ENCODE results near the gene PKMYT1.
A peak's percentile ranks its signal among the peaks of the same experiment; 100 is the strongest.

Gene PKMYT1

GRCh38 chr16:2987286-2987685 lies 7.0 kb upstream of the PKMYT1 start:
- WGBS (ENCODE audit: extremely low coverage, insufficient coverage, low lambda C conversion rate), result no CpG with 5 or more reads among the region's 9 CpGs
- H3K4ac ChIP-seq (ENCODE audit: low read depth, low read length), result no peak overlapping the region
- no peaks in the 10 kb centered on the region for H3K4me1 ChIP-seq (ENCODE audit: control insufficient read depth, low read depth, low read length)
- DNase-seq, result no peak
- no peak overlapping the region for H3K4me3 ChIP-seq (ENCODE audit: low read length)
- no peak overlapping the region for H3K18ac ChIP-seq (ENCODE audit: low read length)
- no peak overlapping the region for H4K8ac ChIP-seq (ENCODE audit: low read depth, low read length)
- no peak overlapping the region for H2BK120ac ChIP-seq (ENCODE audit: low read depth, low read length)
- no peak overlapping the region for H3K4me2 ChIP-seq (ENCODE audit: low read length)
- no peak overlapping the region for H2BK15ac ChIP-seq (replicated peaks; ENCODE audit: low read depth)
- no peaks in the 10 kb centered on the region for H3K27me3 ChIP-seq (ENCODE audit: insufficient read depth, low read length, poor library complexity)
- no peak overlapping the region for H3K56ac ChIP-seq (ENCODE audit: low read length)
- H3K23ac ChIP-seq (ENCODE audit: low read length), result no peak overlapping the region
- H4K5ac ChIP-seq (ENCODE audit: low read length), result no peak overlapping the region
- H3K9ac ChIP-seq (ENCODE audit: low read length), result no peak overlapping the region
- no peak overlapping the region for H3K27ac ChIP-seq (ENCODE audit: low read depth, low read length)
- no peak overlapping the region for H2AK5ac ChIP-seq (ENCODE audit: low read length)
- no peaks in the 10 kb centered on the region for H3K79me2 ChIP-seq (ENCODE audit: control insufficient read depth, insufficient read depth, low read length)
- no peaks in the 10 kb centered on the region for H3K36me3 ChIP-seq (ENCODE audit: control insufficient read depth, insufficient read depth, low read length)
- no peaks in the 10 kb centered on the region for H3K79me1 ChIP-seq (ENCODE audit: low read length)
- H2BK5ac ChIP-seq (ENCODE audit: low read length), result no peak overlapping the region

GRCh38 chr16:2986623-2987188 lies 6.5 kb upstream of the PKMYT1 start:
- Histone ChIP-seq H3K9ac (ENCODE audit: low read length) (no peak overlapping the region), H3K18ac (ENCODE audit: low read length) (no peak overlapping the region), H3K4me3 (ENCODE audit: low read length) (no peak overlapping the region), H2BK5ac (ENCODE audit: low read length) (no peak overlapping the region), H4K5ac (ENCODE audit: low read length) (no peak overlapping the region), H3K36me3 (ENCODE audit: control insufficient read depth, insufficient read depth, low read length) (no peaks in the 10 kb centered on the region), H3K4ac (ENCODE audit: low read depth, low read length) (no peak overlapping the region), H4K8ac (ENCODE audit: low read depth, low read length) (no peak overlapping the region), H3K4me1 (ENCODE audit: control insufficient read depth, low read depth, low read length) (peaks cover 2% of the 10 kb centered on the region), H3K4me2 (ENCODE audit: low read length) (no peak overlapping the region), H3K27ac (ENCODE audit: low read depth, low read length) (no peak overlapping the region), H2BK120ac (ENCODE audit: low read depth, low read length) (no peak overlapping the region), H2AK5ac (ENCODE audit: low read length) (no peak overlapping the region), H3K27me3 (ENCODE audit: insufficient read depth, low read length, poor library complexity) (no peaks in the 10 kb centered on the region), H2BK15ac (replicated peaks; ENCODE audit: low read depth) (no peak overlapping the region), H3K79me1 (ENCODE audit: low read length) (no peaks in the 10 kb centered on the region), H3K56ac (ENCODE audit: low read length) (no peak overlapping the region), H3K23ac (ENCODE audit: low read length) (no peak overlapping the region), H3K79me2 (ENCODE audit: control insufficient read depth, insufficient read depth, low read length) (no peaks in the 10 kb centered on the region)
- no CpG with 5 or more reads among the region's 17 CpGs for WGBS (ENCODE audit: extremely low coverage, insufficient coverage, low lambda C conversion rate)
- DNase-seq, result no peak

- no peaks in the 10 kb centered on the region for H3K79me2 ChIP-seq (ENCODE audit: control insufficient read depth, insufficient read depth, low read length)
- H2AK5ac ChIP-seq (ENCODE audit: low read length), result no peak overlapping the region
- peaks cover 2% of the 10 kb centered on the region for H3K4me1 ChIP-seq (ENCODE audit: control insufficient read depth, low read depth, low read length)
- H4K8ac ChIP-seq (ENCODE audit: low read depth, low read length), result no peak overlapping the region
- H3K18ac ChIP-seq (ENCODE audit: low read length), result no peak overlapping the region
- H3K27ac ChIP-seq (ENCODE audit: low read depth, low read length), result no peak overlapping the region
- no peak overlapping the region for H2BK5ac ChIP-seq (ENCODE audit: low read length)
- H3K23ac ChIP-seq (ENCODE audit: low read length), result no peak overlapping the region
- H3K9ac ChIP-seq (ENCODE audit: low read length), result no peak overlapping the region
- no peak overlapping the region for H2BK120ac ChIP-seq (ENCODE audit: low read depth, low read length)
- no CpG with 5 or more reads among the region's 15 CpGs for WGBS (ENCODE audit: extremely low coverage, insufficient coverage, low lambda C conversion rate)
- no peaks in the 10 kb centered on the region for H3K79me1 ChIP-seq (ENCODE audit: low read length)
- H3K36me3 ChIP-seq (ENCODE audit: control insufficient read depth, insufficient read depth, low read length), result no peaks in the 10 kb centered on the region
- DNase-seq, result no peak
- H3K56ac ChIP-seq (ENCODE audit: low read length), result peak overlapping the region; percentile 15
- no peaks in the 10 kb centered on the region for H3K27me3 ChIP-seq (ENCODE audit: insufficient read depth, low read length, poor library complexity)
- H2BK15ac ChIP-seq (replicated peaks; ENCODE audit: low read depth), result no peak overlapping the region
- no peak overlapping the region for H3K4me3 ChIP-seq (ENCODE audit: low read length)
- H4K5ac ChIP-seq (ENCODE audit: low read length), result no peak overlapping the region
- no peak overlapping the region for H3K4ac ChIP-seq (ENCODE audit: low read depth, low read length)
- H3K4me2 ChIP-seq (ENCODE audit: low read length), result no peak overlapping the region
Measured at GRCh38 chr16:2985893-2986355, 5.7 kb upstream of the PKMYT1 start.

- Histone ChIP-seq H3K23ac (ENCODE audit: low read length) (no peak overlapping the region), H2BK5ac (ENCODE audit: low read length) (no peak overlapping the region), H2BK120ac (ENCODE audit: low read depth, low read length) (no peak overlapping the region), H3K56ac (ENCODE audit: low read length) (peak overlapping the region; percentile 15), H3K9ac (ENCODE audit: low read length) (no peak overlapping the region), H3K27ac (ENCODE audit: low read depth, low read length) (no peak overlapping the region), H3K4me1 (ENCODE audit: control insufficient read depth, low read depth, low read length) (peaks cover 2% of the 10 kb centered on the region), H3K18ac (ENCODE audit: low read length) (no peak overlapping the region), H3K4me2 (ENCODE audit: low read length) (no peak overlapping the region), H3K4ac (ENCODE audit: low read depth, low read length) (no peak overlapping the region), H3K27me3 (ENCODE audit: insufficient read depth, low read length, poor library complexity) (no peaks in the 10 kb centered on the region), H3K79me1 (ENCODE audit: low read length) (no peaks in the 10 kb centered on the region), H2AK5ac (ENCODE audit: low read length) (no peak overlapping the region), H4K8ac (ENCODE audit: low read depth, low read length) (no peak overlapping the region), H3K4me3 (ENCODE audit: low read length) (no peak overlapping the region), H3K79me2 (ENCODE audit: control insufficient read depth, insufficient read depth, low read length) (no peaks in the 10 kb centered on the region), H3K36me3 (ENCODE audit: control insufficient read depth, insufficient read depth, low read length) (no peaks in the 10 kb centered on the region), H2BK15ac (replicated peaks; ENCODE audit: low read depth) (no peak overlapping the region), H4K5ac (ENCODE audit: low read length) (no peak overlapping the region)
- no CpG with 5 or more reads among the region's 9 CpGs for WGBS (ENCODE audit: extremely low coverage, insufficient coverage, low lambda C conversion rate)
- no peak for DNase-seq
Measured at GRCh38 chr16:2985462-2985861, 5.2 kb upstream of the PKMYT1 start.

GRCh38 chr16:2983706-2984136 lies 3.5 kb upstream of the PKMYT1 start:
- Histone ChIP-seq H2BK120ac (ENCODE audit: low read depth, low read length) (no peak overlapping the region), H4K5ac (ENCODE audit: low read length) (no peak overlapping the region), H3K23ac (ENCODE audit: low read length) (no peak overlapping the region), H3K79me2 (ENCODE audit: control insufficient read depth, insufficient read depth, low read length) (peaks cover 7% of the 10 kb centered on the region), H3K4me1 (ENCODE audit: control insufficient read depth, low read depth, low read length) (peaks cover 2% of the 10 kb centered on the region), H2BK15ac (replicated peaks; ENCODE audit: low read depth) (no peak overlapping the region), H2AK5ac (ENCODE audit: low read length) (no peak overlapping the region), H3K18ac (ENCODE audit: low read length) (no peak overlapping the region), H3K4me2 (ENCODE audit: low read length) (no peak overlapping the region), H3K79me1 (ENCODE audit: low read length) (peaks cover 6% of the 10 kb centered on the region), H3K27me3 (ENCODE audit: insufficient read depth, low read length, poor library complexity) (no peaks in the 10 kb centered on the region), H3K9ac (ENCODE audit: low read length) (peak overlapping the region; percentile 42), H3K4ac (ENCODE audit: low read depth, low read length) (no peak overlapping the region), H3K56ac (ENCODE audit: low read length) (peak overlapping the region; percentile 60), H3K27ac (ENCODE audit: low read depth, low read length) (no peak overlapping the region), H3K36me3 (ENCODE audit: control insufficient read depth, insufficient read depth, low read length) (no peaks in the 10 kb centered on the region), H2BK5ac (ENCODE audit: low read length) (no peak overlapping the region), H3K4me3 (ENCODE audit: low read length) (no peak overlapping the region), H4K8ac (ENCODE audit: low read depth, low read length) (no peak overlapping the region)
- DNase-seq, result peak; percentile 89
- no CpG with 5 or more reads among the region's 42 CpGs for WGBS (ENCODE audit: extremely low coverage, insufficient coverage, low lambda C conversion rate)

DNA sequence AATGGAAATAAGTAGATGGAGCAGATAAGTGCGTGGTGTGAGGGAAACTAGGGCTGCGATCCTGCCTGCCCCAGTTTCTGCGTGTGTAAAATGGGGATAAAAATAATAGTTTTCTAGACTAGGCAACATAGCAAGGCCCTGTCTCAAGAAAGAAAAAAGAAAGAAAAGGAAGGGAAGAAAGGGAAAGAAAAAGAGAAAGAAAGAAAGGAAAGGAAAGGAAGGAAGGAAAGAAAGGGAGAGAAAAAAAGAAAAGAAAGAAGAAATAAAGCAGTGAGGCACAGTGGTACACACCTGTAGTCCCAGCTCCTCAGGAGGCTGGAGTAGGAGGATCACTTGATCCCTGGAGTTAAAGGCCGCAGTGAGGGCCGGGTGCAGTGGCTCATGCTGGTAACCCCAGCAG lies 2.2 kb upstream of the PKMYT1 start:
- WGBS (ENCODE audit: extremely low coverage, insufficient coverage, low lambda C conversion rate), result no CpG with 5 or more reads among the region's 5 CpGs
- peak overlapping the region; percentile 44 for H3K56ac ChIP-seq (ENCODE audit: low read length)
- no peak overlapping the region for H3K4me3 ChIP-seq (ENCODE audit: low read length)
- no peaks in the 10 kb centered on the region for H3K27me3 ChIP-seq (ENCODE audit: insufficient read depth, low read length, poor library complexity)
- peaks cover 11% of the 10 kb centered on the region for H3K79me2 ChIP-seq (ENCODE audit: control insufficient read depth, insufficient read depth, low read length)
- no peak overlapping the region for H4K8ac ChIP-seq (ENCODE audit: low read depth, low read length)
- no peak overlapping the region for H3K4me2 ChIP-seq (ENCODE audit: low read length)
- H3K23ac ChIP-seq (ENCODE audit: low read length), result no peak overlapping the region
- H3K4me1 ChIP-seq (ENCODE audit: control insufficient read depth, low read depth, low read length), result peaks cover 2% of the 10 kb centered on the region
- no peak overlapping the region for H2BK15ac ChIP-seq (replicated peaks; ENCODE audit: low read depth)
- no peak overlapping the region for H3K27ac ChIP-seq (ENCODE audit: low read depth, low read length)
- no peak overlapping the region for H3K4ac ChIP-seq (ENCODE audit: low read depth, low read length)
- H2BK120ac ChIP-seq (ENCODE audit: low read depth, low read length), result no peak overlapping the region
- H3K9ac ChIP-seq (ENCODE audit: low read length), result no peak overlapping the region
- peaks cover 10% of the 10 kb centered on the region for H3K79me1 ChIP-seq (ENCODE audit: low read length)
- H4K5ac ChIP-seq (ENCODE audit: low read length), result no peak overlapping the region
- peaks cover 2% of the 10 kb centered on the region for H3K36me3 ChIP-seq (ENCODE audit: control insufficient read depth, insufficient read depth, low read length)
- no peak overlapping the region for H2AK5ac ChIP-seq (ENCODE audit: low read length)
- no peak overlapping the region for H3K18ac ChIP-seq (ENCODE audit: low read length)
- DNase-seq, result no peak
- no peak overlapping the region for H2BK5ac ChIP-seq (ENCODE audit: low read length)

Measured in mesendoderm (in vitro differentiated cells).